Measurements from ENCODE around the gene MAP2K5. TPM values are rescaled to one million over a fixed set of nuclear protein-coding genes. Genes with fewer than 3 reads are reported as not detected.

Gene MAP2K5
- polyA plus RNA-seq, 2 of the 4 experiments (the other 2 are of a cell fraction): 7.8 to 11.0 TPM

DNA sequence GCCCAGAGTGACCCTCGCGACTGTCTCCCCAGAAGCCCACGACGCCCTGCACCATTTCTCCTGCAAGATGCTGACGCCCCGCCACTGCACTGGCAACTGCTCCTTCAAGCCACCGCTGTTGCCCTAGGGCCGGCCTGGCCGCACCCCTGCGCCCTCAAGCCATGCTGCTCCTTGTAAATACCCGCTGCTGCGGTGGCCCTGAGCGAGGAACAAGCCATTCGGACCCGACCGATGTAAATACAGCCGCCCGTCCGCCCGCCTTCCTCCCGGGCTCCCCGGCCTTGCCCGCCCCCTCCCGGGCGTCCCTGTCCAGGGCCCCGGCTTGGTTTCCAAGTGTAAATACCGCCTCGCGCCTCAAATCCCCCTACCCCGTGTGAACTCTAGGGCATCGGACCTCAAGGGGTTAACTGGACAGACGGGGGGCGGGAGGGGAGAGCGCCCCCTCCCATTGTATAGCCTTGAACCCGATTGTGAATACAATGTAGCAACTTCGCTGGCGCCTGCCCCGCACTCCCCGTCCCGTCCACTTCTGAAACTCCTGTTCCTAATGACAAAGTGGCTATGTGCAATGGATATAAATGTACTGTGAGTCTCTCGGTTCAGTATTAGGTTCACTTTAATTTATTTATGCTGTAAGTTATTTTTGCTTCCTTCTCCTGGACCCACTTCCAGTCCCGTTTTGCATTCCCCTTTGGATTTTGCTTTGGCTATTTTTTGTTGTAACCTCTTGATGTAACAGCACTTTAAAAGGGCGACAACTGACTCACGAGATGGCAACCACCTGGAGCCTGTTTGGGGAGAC, 291.4 kb downstream of the MAP2K5 start:
- no peak for FAIRE-seq
- POLR2A ChIA-PET: no interaction called here

More for the DNA sequence above, 291.4 kb downstream of the MAP2K5 start:
- Histone ChIP-seq H3K27ac (peak overlapping the region; percentile 31 to 65; a peak in 4 of 6 replicates), H3K9me3 (no peaks in the 10 kb centered on the region), H3K4me1 (peaks cover 14% of the 10 kb centered on the region), H3K4me2 (peak overlapping the region; percentile 99), H3K4me3 (peak overlapping the region; percentile 53)
- TF ChIP-seq, protein P1, sequence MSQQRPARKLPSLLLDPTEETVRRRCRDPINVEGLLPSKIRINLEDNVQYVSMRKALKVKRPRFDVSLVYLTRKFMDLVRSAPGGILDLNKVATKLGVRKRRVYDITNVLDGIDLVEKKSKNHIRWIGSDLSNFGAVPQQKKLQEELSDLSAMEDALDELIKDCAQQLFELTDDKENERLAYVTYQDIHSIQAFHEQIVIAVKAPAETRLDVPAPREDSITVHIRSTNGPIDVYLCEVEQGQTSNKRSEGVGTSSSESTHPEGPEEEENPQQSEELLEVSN (IDR thresholded peaks at IDR 0.05; ENCODE audit: borderline replicate concordance, low read depth): 0 out of 2 replicates have a peak, but pooled peaks have one; percentile 29
- no peak for TF ChIP-seq REST (IDR thresholded peaks at IDR 0.05)
- TF ChIP-seq, protein P2, sequence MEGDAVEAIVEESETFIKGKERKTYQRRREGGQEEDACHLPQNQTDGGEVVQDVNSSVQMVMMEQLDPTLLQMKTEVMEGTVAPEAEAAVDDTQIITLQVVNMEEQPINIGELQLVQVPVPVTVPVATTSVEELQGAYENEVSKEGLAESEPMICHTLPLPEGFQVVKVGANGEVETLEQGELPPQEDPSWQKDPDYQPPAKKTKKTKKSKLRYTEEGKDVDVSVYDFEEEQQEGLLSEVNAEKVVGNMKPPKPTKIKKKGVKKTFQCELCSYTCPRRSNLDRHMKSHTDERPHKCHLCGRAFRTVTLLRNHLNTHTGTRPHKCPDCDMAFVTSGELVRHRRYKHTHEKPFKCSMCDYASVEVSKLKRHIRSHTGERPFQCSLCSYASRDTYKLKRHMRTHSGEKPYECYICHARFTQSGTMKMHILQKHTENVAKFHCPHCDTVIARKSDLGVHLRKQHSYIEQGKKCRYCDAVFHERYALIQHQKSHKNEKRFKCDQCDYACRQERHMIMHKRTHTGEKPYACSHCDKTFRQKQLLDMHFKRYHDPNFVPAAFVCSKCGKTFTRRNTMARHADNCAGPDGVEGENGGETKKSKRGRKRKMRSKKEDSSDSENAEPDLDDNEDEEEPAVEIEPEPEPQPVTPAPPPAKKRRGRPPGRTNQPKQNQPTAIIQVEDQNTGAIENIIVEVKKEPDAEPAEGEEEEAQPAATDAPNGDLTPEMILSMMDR (IDR thresholded peaks at IDR 0.05): peak; percentile 55
- peak; percentile 70 for TF ChIP-seq SMC3 (IDR thresholded peaks at IDR 0.05)
- TF ChIP-seq MAFK (IDR thresholded peaks at IDR 0.05; ENCODE audit: partially characterized antibody): no peak
- TF ChIP-seq, protein P3, sequence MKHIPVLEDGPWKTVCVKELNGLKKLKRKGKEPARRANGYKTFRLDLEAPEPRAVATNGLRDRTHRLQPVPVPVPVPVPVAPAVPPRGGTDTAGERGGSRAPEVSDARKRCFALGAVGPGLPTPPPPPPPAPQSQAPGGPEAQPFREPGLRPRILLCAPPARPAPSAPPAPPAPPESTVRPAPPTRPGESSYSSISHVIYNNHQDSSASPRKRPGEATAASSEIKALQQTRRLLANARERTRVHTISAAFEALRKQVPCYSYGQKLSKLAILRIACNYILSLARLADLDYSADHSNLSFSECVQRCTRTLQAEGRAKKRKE (CRISPR knock-in tag; IDR thresholded peaks at IDR 0.05; ENCODE audit: low read depth): no peak
- no peak for TF ChIP-seq MYC (IDR thresholded peaks at IDR 0.05; ENCODE audit: borderline replicate concordance, low read length)
- TF ChIP-seq CHD2 (IDR thresholded peaks at IDR 0.05; ENCODE audit: low read length, partially characterized antibody): no peak
- TF ChIP-seq RAD21 (conservative IDR thresholded peaks at IDR 0.05 in 1 of 2, IDR thresholded peaks at IDR 0.05 in 1 of 2): peak; percentile 52 to 75
- no peak for TF ChIP-seq RNF2 (IDR thresholded peaks at IDR 0.05; ENCODE audit: borderline replicate concordance, low read depth)
- TF ChIP-seq CBX8 (IDR thresholded peaks at IDR 0.05): no peak
- no peak for TF ChIP-seq HES2 (IDR thresholded peaks at IDR 0.05)
- DNase-seq (ENCODE audit: low read depth in 1 of 2, low spot score in 1 of 2) (peak; percentile 48 to 75), ATAC-seq (peak; percentile 47 to 77)
- CTCF ChIA-PET: interaction anchor here (0.7 to 5.3 kb wide), 10 partner anchors 8 to 887 kb away, joined by 3 to 67 read pairs (median 8); partner anchors contain the start of gene SKOR1
- 6% methylated on average over 38 of the region's 44 CpGs for WGBS (ENCODE audit: missing lambda C conversion rate)
